GM23338 (cell line): Measurements from ENCODE around the gene ELOVL2. TPM values are rescaled to one million over a fixed set of nuclear protein-coding genes. Genes with fewer than 3 reads are reported as not detected.

Source experiments
- CREB1 ChIP-seq: fragments of 250-450 bp; sonication (Bioruptor Pico); IDR thresholded peaks from 2 replicates; pipeline ENCODE4 v1.5.0; 2020; ENCODE audit warnings: low read depth, mild to moderate bottlenecking, moderate library complexity
- CTCF ChIP-seq, 2 experiments: fragments of 200-600 bp in 1 of 2; sonication (generic) in 1 of 2; conservative IDR thresholded peaks; 2 replicates each; pipeline versions ENCODE4 v1.5.1 to v1.6.1; 2016 to 2017; ENCODE audit warnings: antibody characterized with exemption in 2 of 2, low read depth in 2 of 2, mild to moderate bottlenecking in 2 of 2, moderate library complexity in 1 of 2
- EZH2phosphoT487 ChIP-seq: fragments of 200-600 bp; sonication (generic); IDR thresholded peaks from one replicate; pipeline ENCODE4 v1.8.1; 2018; ENCODE audit warnings: antibody characterized with exemption; ENCODE audit not compliant: unreplicated experiment
- JUNB ChIP-seq: IDR thresholded peaks from one replicate; pipeline ENCODE4 v1.6.1; 2016; ENCODE audit warnings: antibody characterized with exemption; ENCODE audit not compliant: unreplicated experiment
- NANOG ChIP-seq: IDR thresholded peaks from 2 replicates; pipeline ENCODE4 v1.6.1; 2016; ENCODE audit warnings: antibody characterized with exemption, borderline replicate concordance
- polyA plus RNA-seq: library from polyadenylated mRNA; unstranded; fragments of >200 nt; fragmentation: Nextera tagmentation; extraction: Ambion mirVana; gene quantifications from 2 replicates; pipeline ENCODE4 v1.2.1, GENCODE V29; 2016
- total RNA-seq: library from RNA; depleted of rRNA; stranded (reverse); fragments of >200 nt; shearing (Covaris generic); gene quantifications from 2 replicates; pipeline ENCODE4 v1.2.3, GENCODE V29; 2014
- TF ChIP-seq, protein P1 (sequence below): fragments of 250-450 bp; sonication (Bioruptor Pico); IDR thresholded peaks from 2 replicates; pipeline ENCODE4 v1.5.0; 2020; ENCODE audit warnings: mild to moderate bottlenecking, moderate library complexity
- TF ChIP-seq, protein P2 (sequence below): IDR thresholded peaks from 2 replicates; pipeline ENCODE4 v1.6.1; 2016; ENCODE audit warnings: antibody characterized with exemption

ELOVL2 gene
- total and polyA plus RNA-seq, 2 experiments from 2014 or later = 1.2 to 1.6 TPM

DNA sequence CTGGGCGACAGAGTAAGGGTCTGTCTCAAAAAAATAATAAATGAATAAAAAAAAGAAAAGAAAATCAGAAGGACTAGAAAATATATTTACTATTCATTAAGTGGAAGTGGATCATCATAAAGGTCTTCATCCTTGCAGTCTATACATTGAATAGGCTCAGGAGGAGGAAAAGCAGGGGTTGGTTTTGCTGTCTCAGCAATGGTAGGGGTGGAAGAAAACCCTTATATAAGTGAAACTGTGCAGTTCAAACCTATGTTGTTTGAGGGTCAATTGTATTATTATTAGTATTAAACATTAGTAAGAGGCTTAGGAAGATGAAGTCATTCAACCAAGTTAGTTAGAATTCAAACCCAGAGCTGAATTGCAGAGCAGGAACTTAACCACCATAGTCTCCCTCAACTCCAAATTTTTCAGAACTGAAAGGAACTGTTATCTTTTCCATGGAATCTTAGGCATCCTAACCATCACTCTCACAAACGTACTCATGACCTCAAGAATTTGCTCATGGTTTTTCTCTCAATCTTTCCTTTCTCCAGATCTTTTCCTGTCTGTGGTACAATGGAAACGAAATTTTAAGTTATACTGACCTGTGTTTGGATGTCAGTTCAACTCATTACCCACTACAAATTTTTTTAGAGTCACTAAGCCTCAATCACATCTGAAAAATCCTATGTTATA lies 41.8 kb upstream of the ELOVL2 start (continued):
- TF ChIP-seq, protein P1, sequence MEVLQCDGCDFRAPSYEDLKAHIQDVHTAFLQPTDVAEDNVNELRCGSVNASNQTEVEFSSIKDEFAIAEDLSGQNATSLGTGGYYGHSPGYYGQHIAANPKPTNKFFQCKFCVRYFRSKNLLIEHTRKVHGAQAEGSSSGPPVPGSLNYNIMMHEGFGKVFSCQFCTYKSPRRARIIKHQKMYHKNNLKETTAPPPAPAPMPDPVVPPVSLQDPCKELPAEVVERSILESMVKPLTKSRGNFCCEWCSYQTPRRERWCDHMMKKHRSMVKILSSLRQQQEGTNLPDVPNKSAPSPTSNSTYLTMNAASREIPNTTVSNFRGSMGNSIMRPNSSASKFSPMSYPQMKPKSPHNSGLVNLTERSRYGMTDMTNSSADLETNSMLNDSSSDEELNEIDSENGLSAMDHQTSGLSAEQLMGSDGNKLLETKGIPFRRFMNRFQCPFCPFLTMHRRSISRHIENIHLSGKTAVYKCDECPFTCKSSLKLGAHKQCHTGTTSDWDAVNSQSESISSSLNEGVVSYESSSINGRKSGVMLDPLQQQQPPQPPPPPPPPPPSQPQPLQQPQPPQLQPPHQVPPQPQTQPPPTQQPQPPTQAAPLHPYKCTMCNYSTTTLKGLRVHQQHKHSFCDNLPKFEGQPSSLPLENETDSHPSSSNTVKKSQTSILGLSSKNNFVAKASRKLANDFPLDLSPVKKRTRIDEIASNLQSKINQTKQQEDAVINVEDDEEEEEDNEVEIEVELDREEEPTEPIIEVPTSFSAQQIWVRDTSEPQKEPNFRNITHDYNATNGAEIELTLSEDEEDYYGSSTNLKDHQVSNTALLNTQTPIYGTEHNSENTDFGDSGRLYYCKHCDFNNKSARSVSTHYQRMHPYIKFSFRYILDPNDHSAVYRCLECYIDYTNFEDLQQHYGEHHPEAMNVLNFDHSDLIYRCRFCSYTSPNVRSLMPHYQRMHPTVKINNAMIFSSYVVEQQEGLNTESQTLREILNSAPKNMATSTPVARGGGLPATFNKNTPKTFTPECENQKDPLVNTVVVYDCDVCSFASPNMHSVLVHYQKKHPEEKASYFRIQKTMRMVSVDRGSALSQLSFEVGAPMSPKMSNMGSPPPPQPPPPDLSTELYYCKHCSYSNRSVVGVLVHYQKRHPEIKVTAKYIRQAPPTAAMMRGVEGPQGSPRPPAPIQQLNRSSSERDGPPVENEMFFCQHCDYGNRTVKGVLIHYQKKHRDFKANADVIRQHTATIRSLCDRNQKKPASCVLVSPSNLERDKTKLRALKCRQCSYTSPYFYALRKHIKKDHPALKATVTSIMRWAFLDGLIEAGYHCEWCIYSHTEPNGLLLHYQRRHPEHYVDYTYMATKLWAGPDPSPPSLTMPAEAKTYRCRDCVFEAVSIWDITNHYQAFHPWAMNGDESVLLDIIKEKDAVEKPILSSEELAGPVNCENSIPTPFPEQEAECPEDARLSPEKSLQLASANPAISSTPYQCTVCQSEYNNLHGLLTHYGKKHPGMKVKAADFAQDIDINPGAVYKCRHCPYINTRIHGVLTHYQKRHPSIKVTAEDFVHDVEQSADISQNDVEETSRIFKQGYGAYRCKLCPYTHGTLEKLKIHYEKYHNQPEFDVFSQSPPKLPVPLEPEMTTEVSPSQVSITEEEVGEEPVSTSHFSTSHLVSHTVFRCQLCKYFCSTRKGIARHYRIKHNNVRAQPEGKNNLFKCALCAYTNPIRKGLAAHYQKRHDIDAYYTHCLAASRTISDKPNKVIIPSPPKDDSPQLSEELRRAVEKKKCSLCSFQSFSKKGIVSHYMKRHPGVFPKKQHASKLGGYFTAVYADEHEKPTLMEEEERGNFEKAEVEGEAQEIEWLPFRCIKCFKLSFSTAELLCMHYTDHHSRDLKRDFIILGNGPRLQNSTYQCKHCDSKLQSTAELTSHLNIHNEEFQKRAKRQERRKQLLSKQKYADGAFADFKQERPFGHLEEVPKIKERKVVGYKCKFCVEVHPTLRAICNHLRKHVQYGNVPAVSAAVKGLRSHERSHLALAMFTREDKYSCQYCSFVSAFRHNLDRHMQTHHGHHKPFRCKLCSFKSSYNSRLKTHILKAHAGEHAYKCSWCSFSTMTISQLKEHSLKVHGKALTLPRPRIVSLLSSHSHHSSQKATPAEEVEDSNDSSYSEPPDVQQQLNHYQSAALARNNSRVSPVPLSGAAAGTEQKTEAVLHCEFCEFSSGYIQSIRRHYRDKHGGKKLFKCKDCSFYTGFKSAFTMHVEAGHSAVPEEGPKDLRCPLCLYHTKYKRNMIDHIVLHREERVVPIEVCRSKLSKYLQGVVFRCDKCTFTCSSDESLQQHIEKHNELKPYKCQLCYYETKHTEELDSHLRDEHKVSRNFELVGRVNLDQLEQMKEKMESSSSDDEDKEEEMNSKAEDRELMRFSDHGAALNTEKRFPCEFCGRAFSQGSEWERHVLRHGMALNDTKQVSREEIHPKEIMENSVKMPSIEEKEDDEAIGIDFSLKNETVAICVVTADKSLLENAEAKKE (CRISPR knock-in tag) = no peak
- TF ChIP-seq NANOG = no peak
- TF ChIP-seq, protein P2, sequence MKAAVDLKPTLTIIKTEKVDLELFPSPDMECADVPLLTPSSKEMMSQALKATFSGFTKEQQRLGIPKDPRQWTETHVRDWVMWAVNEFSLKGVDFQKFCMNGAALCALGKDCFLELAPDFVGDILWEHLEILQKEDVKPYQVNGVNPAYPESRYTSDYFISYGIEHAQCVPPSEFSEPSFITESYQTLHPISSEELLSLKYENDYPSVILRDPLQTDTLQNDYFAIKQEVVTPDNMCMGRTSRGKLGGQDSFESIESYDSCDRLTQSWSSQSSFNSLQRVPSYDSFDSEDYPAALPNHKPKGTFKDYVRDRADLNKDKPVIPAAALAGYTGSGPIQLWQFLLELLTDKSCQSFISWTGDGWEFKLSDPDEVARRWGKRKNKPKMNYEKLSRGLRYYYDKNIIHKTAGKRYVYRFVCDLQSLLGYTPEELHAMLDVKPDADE = no peak
- TF ChIP-seq CTCF (conservative IDR thresholded peaks at IDR 0.05; ENCODE audit: low read depth in 2 of 2) = no peak
- no peak for TF ChIP-seq JUNB
- no peak for TF ChIP-seq EZH2phosphoT487
- no peak for TF ChIP-seq CREB1
